NOMO-1 (cell line): Measurements from ENCODE around the gene GFOD2.
"Not testable (repeated sequence)": the region's sequence is repeated elsewhere in the genome, so short reads cannot be mapped to it uniquely, and the experiment has no call there.

ENCODE experiments used
- DNase-seq, 2 experiments: peaks; one replicate each; lab custom pipeline; 2025; ENCODE audit not compliant: unreplicated experiment in 2 of 2; lab: John Stamatoyannopoulos, UW

The GFOD2 gene, protein sequence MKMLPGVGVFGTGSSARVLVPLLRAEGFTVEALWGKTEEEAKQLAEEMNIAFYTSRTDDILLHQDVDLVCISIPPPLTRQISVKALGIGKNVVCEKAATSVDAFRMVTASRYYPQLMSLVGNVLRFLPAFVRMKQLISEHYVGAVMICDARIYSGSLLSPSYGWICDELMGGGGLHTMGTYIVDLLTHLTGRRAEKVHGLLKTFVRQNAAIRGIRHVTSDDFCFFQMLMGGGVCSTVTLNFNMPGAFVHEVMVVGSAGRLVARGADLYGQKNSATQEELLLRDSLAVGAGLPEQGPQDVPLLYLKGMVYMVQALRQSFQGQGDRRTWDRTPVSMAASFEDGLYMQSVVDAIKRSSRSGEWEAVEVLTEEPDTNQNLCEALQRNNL

DNA sequence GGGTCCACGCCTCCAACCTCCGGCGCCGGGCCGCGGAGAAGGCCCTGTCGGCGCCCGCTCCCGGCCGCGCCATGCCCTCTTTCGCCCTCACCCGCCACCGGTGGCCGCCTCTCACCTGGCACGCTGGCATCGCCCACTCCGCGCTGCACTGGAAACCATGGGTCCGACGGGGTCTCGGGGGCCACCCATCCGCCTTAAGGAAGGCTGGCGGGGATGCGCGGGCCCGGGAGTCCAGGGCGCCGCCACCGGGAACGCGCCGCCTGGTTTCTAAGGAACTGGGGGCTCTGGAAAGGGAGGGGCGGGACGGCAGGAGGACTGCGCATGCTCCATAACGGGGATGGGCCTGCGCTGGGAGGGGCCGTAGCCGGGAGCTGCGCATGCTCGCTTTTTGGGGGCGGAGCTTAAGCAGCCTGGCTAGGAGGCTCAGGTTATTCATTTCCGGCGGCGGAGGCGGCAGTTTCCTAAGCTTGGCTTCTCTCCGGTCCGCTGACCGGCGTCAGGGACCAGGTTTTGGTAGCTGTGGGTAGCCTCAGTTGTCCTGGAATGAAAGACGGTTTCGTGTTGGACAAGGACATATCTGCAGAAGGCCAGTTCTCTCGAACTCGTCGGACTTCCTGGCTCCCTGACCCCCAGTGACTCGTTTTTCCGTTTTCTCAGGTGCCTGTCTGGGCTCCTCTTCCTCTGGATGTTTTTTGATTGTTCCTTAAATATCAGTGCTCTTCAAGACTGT is at the start of gene GFOD2:
GFOD2 (minus strand) TSS at position 269 of the 730 bp plus-strand sequence. CDS start 33,601 bp downstream, outside the sequence.
- DNase-seq, result peak; percentile 83 to 93

DNA sequence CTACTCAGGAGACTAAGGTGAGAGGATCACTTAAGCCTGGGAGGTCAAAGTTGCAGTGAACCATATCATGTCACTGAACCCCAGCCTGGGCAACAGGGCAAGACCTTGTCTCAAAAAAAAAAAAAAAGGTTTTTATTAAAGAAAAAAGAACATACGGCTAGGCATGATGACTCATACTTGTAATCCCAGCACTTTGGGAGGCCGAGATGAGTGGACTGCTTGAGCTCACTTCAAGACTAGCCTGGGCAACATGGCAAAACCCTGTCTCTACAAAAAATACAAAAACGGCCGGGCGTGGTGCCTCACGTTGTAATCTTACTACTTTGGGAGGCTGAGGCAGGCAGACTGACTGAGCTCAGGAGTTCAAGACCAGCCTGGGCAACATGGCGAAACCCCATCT is 48.8 kb upstream of the GFOD2 start:
- DNase-seq, result no peak

DNA sequence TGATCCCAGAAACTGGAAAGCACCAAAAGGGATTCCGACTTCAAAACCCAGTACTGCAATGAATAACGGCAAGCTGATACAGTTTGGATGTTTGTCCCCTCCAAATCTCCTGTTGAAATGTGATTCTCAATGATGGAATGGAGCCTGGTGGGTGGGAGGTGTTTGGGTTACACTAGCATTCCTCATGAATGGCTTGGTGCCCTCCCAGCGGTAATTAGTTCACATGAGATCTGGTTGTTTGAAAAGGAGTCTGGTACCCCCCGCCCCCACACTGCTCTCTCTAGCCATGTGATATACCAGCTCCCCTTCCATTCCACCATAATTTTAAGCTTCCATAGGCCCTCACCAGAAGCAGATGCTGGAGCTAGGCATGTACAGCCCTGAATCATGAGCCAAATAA is 47.2 kb upstream of the GFOD2 start:
- no peak for DNase-seq

DNA sequence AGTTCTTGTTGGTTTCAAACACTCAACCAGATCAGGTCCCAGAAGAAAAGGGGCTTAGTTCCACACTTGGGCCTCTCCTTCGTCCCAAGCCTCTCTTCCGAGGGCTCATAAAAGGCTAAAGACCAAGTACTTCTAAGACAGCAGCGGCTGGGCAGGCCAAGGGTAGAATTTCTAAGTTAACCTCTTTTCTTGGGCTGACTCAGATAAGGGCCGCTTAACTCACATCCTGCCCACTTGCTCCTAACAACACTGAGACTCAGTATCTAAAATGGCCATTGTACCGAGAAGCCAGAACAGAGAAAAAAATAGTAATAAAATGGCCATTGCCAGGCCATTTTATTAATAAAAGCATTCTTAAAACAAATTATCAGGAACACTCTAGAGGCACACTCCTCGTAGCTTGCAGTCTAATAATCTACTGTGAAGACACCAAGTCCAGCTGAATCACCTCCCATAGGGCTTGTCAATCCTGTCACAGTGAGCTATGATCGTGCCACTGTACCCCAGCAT is 45.1 kb upstream of the GFOD2 start:
- DNase-seq, result no peak

DNA sequence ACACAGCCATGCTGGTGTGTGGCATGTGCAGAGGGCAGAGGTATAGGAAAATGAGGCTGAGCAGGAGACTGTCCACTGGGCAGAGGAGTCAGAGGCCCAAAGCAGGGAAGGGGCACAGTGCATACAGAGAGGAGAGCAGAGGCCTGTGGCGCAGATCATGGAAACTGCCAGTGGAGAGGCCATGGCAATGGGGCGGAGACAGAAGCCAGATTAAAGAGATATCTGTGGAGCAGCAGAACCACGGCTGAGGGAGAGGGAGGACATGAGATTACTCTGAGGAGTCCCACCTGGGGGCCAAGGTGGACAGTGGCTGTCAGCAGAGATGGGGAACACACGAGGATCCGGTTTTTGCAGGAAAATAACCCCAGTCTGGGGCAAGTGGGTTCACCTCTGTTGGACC is 44.0 kb upstream of the GFOD2 start:
- no peak for DNase-seq

DNA sequence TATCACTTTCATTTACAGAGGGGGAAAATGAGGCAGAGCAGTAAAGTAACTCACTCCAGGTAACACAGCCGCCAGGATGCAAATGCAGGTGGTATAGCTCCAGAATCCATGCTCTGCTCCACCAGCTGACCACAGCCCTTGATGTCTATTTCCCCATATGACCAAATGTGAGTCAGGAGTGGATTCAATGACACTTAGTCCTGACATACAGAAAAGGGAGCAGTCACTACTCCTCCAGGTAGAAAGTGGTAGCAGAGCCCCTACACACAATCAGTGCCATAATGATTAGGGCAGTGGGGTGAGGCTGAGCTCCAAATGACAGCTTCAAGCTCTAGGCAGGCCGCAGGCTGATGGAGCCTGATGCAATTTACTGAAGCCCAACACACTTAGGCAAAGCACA is 43.3 kb upstream of the GFOD2 start:
- no peak for DNase-seq

DNA sequence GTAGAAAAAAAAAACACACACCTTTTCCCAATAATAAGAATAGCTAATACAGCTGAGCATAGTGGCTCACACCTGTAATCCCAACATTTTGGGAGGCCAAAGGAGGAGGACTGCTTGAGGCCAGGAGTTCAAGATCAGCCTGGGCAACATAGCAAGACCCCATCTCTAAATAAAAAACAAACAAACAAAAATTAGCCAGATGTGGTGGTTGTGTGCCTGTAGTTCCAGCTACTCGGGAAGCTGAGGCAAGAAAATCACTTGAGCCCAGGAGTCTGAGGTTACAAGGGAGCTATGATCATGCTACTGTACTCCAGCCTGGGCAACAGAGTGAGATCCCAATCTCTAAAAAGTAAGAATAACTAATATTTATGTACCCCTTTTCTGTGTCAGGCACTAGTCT is 42.8 kb upstream of the GFOD2 start:
- no peak for DNase-seq

DNA sequence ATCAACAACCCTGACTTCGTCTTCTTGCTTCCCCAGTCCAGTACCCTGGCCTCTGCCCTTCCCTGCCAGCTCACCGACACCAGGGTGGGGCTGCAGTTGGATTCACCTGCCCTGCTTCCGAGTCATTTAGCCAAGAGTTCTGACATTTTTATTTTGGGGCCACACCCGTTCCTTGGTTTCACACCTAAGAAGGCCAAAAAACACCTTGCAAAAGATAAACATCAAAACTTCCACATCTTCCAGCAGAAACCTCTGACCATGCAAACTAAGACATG is 41.8 kb upstream of the GFOD2 start:
- DNase-seq, result no peak

DNA sequence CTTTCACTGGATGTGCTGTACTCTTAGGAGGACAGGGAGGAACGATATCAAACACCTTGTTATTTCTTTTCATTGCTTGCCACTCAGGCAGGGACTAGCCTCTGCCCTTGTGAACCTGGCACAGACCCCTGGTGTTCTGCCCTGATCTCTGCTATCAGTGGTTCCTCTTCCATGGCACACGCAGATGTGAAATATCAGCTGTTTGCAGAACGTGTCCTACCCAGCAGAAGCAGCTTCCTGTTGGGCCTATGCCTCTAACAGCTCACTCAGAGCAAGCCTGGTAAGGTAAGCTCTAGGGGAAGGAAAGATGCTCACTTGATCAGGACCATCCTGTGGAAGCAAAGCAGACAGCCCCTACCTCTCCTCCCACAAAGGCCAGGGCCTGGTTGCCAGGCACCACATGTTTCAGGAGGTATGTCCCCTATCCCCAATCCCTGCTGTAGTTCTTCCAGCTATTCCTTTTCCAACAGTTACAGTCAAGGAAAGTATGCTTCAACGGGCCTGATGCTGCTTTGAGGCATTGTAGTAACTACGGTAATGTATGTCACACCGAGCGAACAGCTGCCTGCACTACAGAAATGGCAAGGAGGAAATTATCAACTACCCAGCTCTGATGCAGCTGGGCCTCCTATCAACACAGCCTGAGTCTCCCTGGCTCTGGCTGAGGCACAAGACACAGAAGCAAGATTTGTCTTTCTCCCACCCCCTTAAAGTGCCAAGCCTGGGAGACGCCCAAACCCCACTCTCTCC is 41.3 kb upstream of the GFOD2 start:
- DNase-seq, result peak in 1 of 2 experiments; percentile 9

DNA sequence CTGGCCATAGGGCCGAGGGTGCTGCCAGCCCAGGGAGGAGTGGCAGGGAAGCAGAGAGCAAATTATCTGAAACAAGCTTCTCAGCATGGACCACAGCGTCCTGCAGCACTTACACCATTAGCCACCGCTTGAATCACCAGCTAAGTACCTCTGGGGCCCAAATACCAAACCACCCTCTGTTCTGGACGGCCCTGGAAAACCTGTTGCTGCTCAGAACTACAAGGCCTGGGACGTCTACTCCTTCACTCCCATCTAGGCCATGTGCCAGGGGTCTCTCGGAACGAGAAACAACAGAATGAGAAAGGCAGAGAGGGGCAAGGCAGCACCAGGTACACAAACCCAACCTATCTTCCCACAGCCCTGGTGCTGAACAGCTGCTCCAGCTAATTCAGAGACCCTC is 39.9 kb upstream of the GFOD2 start:
- no peak for DNase-seq

DNA sequence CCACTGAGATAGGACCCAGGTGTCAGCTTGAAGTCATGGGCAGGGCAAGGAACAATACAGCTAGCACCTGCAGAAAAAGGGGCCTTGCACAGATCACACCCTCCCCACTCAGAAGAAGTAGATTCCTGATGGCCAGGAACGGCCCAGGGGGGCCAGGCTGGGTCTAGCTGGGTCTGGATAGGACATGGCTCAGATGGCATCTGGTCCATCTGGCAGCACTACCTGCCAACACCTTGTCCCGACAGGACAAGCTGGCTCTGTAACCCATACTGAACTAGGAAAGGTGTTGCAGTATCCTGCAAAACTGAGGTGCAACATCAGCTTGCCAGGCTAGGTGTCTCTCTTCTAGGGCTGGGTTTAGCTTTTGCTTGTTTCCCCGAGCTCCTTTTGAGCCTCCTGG is 38.9 kb upstream of the GFOD2 start:
- DNase-seq, result no peak

DNA sequence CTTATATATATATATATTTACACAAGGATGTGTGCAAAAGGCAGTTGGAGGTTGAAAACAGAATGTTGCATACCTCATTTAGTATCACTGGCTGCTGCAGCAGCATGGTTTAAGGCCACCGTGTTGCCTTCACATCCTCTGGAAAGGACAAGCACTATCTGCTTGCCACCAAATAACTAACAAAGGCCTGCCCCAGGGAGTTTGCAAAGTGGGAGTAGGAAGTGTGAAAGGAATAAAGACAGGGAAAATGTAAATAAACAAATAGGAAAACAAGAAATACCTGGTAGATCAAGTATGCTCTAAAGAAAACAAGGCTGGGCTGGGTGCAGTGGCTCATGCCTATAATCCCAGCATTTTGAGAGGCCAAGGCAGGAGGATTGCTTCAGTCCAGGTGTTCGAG is 33.5 kb upstream of the GFOD2 start:
- no peak for DNase-seq

DNA sequence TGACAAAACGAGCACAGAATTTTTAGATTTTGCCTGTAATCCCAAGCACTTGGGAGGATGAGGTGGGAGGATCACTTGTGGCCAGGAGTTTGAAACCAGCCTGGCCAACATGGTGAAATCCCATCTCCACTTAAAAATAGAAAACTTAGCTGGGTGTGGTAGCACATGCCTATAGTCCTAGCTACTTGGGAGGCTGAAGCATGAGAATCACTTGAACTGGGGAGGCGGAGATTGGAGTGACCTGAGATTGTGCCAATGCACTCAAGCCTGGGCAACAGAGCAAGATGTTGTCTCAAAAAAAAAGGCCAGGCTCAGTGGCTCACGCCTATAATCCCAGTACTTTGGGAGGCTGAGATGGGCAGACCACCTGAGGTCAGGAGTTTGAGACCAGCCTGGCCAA is 32.2 kb upstream of the GFOD2 start:
- not testable (repeated sequence) for DNase-seq

DNA sequence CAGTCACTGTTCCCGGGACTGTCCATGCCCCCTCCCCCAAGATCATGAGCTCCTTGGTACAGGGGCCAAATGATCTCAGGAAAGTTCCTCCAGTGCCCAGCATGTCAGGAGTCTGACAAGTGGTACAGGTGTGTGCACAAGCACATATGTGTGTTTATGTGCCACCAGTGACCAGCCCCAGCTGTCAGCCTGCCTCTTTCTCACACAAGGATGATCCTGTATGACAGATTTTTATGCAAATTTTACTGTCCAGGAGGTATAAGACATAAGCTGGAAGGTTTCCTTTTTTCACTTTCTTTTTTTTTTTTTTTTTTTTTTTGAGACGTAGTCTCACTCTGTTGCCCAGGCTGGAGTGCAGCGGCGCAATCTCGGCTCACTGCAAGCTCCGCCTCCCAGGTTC is 31.4 kb upstream of the GFOD2 start:
- no peak for DNase-seq

DNA sequence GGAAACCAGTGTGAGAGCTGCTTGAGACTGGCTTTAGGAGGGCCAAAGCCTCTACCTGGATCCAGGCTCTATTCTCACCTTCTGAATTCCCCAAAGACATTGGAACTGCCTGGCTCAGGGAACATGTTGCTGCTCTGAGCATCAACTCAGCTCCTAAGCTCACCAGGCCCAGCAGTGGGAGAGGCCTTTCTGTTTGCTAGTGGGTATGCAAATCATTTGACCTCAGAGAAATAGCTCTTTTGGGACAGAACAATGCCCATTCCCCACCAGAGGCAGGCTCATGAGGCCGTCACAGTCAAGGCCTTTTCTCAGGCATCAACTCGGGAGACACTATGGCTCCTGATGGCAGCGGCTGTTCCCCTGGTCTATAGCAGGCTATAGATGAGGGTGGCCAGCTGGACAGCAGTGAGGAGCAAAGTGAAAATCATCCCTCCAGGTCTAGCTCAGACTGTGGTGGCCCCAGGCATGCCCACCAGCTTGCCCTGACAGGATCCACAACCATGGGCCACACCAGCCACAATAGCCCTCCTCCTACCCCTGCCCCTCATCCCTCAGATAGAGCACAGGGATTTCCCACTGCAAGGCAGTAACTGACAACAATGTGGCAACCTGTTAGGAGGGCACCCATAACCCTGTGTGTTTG is 30.4 kb upstream of the GFOD2 start:
- DNase-seq, result no peak

DNA sequence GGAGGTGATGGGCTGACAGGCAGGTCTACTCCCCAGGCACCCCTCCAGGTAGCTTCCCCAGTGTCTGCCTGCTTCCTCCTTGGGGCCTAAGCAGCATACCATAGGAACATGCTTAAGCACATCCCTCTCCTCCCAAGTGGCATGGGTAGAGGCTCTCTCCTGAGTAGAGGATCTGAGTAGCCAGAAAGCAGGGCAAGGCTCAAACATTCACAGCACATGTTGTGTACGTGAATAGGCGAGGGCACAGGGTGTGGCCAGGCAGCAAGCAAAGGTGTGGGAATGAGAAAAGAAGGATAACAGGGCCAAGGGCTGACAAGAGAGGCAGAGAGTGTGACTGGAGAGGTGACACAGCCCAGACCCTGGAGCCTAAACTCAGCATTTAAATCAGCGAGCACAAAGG is 29.7 kb upstream of the GFOD2 start:
- DNase-seq, result no peak

DNA sequence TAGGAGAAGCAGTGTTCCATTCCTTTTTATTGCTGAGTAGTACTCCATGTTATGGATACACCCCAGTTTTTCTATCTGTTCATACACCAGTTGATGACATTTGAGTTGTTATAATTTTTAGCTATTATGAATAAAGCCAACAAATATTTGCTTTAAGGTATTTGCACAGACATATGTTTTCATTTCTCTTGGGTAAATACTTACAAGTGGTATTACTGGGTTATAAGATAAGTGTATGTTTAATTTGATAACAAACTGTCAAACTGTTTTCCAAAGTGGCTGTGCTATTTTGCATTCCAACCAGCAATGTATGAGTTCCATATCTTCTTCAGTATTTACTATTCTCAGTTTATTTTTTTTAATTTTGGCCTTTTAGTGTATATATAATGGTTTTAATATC is 27.7 kb upstream of the GFOD2 start:
- no peak for DNase-seq

DNA sequence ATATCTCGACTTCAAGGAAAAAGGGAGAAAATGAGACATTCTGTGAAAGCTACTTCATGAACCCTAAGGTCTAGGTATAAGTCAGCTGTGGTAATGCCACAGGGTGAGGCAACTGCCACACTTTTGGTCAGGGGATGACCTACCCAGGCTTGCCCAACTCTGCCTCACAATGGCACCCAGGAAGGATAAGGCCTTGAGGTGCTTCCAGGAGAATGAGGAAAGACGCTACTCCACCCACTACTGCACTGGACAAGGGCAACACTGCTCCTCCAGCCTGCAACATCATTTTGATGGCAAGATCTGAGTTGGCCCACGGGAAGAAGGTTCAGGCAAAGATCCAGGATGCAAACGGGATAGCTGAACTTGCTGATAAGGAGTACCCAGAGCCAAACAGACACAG is 22.0 kb upstream of the GFOD2 start:
- no peak for DNase-seq

DNA sequence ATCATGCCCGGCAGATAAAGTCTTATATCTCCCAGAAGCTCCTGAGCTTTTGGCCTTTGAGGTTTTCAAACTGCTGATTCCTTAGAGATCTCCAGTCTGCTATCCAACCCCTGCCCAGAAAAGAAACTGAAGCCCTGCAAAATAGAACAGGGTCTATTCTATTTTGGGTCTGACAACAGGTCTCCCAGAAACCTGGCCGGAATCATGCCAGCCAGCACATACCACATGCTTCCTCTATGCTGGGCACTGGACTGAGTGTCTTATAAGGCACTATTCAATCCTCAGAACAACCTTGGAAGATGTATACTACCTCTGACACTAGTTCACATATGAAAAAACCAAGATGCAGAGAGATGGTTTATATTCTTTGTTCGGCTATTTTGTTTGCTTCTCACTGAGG is 21.3 kb upstream of the GFOD2 start:
- DNase-seq, result no peak

DNA sequence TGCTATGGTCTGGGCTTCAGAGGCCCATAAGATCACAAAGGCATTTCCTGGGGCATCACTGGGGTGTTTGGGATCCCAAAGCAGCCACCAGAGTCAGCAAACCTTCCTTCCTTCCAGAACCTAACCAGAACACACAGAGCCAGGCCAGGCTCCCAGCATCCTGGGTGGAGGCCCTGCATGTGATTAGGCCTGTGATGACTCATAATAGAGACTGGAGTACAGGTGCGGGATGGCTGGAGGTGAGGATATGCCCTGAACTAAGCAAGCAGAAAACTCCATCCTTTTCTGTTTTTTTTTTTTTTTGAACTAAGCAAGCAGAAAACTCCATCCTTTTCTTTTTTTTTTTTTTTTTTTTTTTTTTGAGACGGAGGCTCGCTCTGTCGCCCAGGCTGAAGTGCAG is 17.7 kb upstream of the GFOD2 start:
- no peak for DNase-seq

DNA sequence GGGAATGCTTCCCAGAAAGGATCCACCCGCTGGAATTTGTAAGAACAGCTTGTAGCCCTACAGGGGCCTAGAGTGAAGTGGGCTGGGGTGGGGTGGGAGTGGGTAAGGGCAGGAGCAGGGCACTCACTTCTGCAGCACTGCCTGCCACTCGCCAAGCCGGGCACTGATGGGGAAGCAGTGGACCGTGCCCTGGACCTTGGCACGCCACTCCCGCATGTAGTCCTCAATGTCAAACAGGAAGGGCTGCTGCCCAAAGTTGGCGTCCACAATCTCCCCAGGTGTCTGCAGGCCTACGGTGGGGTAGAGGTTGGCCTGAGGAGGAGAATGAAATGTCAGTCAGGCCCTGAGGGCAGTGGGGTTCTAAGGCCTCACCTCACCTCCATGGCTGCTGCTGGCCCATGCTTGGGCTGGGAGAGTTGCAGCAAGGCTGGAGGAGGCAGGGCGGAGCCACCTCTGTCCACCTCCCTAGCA is 15.7 kb upstream of the GFOD2 start:
- DNase-seq, result no peak
